Activated CD8-positive, alpha-beta memory T cell treated with anti-CD3 and anti-CD28 coated beads, Interleukin-2, amount 50 U/mL, for 4 hours (primary cell): ENCODE measurements around the gene GMPPA.

Experiments used
- DNase-seq: peaks from one replicate; pipeline ENCODE4 v3.0.0-alpha.2; 2020

Gene GMPPA

DNA sequence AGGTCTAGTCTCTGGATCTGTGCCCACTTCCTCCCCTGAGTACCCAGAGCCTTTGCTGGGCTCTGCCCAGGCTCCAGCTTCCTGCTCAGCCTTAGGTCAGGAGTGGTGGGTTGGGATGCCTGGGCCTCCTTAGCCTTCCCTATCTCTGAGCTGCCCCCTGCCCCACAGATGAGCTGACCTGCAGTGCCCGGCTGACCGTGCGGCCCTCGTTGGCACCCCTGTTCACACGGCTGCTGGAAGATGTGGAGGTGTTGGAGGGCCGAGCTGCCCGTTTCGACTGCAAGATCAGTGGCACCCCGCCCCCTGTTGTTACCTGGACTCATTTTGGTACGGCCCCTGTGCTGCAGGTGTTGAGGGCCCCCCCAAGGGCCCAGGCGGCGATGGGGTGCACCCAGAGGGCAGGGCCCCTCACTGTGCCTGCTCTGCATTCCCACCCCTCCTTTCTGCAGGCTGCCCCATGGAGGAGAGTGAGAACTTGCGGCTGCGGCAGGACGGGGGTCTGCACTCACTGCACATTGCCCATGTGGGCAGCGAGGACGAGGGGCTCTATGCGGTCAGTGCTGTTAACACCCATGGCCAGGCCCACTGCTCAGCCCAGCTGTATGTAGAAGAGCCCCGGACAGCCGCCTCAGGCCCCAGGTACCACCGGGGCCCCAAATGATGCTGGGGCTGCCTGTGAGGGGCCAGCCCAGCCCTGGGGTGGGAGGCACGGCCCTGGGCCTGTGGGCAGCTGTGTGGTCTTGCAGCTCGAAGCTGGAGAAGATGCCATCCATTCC, 30.1 kb upstream of the GMPPA start:
- no peak for DNase-seq

DNA sequence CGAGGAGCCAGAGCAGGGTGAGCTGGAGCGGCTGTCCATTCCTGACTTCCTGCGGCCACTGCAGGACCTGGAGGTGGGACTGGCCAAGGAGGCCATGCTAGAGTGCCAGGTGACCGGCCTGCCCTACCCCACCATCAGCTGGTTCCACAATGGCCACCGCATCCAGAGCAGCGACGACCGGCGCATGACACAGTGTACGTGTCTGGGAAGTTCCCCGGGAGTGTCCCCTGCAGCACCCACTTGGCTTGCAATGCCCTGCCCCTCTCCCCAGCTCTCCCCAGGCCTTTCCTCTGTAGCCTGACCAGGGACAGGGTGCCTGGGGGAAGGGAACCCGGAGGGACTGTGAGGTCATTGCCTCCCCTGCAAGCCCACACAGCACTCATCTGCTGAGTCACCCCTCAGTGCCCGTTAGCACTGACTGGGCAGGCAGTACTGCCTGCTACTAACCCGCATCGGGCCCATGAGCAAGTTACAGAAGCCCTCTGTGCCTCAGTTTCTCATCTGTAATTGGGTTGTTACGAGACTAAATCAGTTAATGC, 29.4 kb upstream of the GMPPA start:
- no peak for DNase-seq

GRCh38 chr2:219470429-219470828, 28.3 kb upstream of the GMPPA start:
- no peak for DNase-seq

- no peak for DNase-seq
These were observed 27.0 kb upstream of the GMPPA start for GRCh38 chr2:219471476-219472371.

DNA sequence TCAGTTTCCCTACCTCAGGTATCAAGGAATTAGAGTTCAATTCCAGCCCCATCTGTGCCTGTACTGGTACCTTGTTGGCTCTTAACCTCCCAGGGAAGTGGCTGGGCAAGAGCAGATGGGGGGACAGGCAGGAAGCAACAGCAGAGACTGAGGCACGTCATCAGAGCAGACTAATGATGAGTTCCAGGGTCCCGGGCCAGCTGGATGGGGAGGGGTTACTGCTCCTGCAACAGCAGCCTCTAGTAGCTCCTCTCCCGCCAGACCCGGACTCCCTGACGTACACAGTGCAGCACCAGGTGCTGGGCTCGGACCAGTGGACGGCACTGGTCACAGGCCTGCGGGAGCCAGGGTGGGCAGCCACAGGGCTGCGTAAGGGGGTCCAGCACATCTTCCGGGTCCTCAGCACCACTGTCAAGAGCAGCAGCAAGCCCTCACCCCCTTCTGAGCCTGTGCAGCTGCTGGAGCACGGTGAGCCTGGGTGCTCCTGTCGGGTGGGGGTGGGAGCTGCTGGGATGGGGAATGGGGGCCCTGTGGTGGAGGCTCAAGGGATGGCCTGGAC, 26.0 kb upstream of the GMPPA start:
- DNase-seq, result no peak

GRCh38 chr2:219473511-219473910, 25.2 kb upstream of the GMPPA start:
- DNase-seq, result no peak

DNA sequence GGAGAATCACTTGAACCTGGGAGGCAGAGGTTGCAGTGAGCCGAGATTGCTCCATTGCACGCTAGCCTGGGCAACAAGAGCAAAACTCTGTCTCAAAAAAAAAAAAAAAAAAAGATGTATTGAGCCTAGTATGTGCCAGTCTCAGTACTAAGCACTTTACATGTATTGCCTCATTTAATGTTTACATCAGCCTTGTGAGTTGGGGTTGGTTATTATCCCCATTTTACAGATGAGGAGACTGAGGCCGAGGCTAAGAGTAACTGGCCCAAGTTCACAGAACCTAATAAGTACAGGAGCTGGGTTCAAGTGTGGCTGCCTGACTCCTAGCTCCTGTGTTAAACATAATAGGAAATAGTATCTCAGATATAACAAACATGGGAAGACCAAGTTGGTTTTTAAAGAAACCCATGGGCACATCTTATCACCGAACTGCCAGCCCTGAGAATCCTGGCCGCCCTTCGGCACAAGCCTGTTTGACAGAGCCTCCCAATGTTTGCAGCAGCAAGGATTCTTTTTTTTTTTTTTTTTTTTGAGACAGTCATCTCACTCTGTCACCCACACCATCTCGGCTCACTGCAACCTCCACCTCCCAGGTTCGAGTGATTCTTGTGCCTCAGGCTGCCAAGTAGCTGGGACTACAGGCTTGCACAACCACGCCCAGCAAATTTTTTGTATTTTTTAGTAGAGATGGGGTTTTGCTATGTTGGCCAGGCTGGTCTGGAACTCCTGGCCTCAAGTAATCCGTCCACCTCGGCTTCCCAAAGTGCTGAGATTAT, 24.2 kb upstream of the GMPPA start:
- no peak for DNase-seq

- no peak for DNase-seq
These were observed 23.4 kb upstream of the GMPPA start for GRCh38 chr2:219475278-219475677.

GRCh38 chr2:219475697-219476651, 22.7 kb upstream of the GMPPA start:
- peak; percentile 60 for DNase-seq

- DNase-seq, result no peak
These were observed 22.0 kb upstream of the GMPPA start for GRCh38 chr2:219476652-219477151.

DNA sequence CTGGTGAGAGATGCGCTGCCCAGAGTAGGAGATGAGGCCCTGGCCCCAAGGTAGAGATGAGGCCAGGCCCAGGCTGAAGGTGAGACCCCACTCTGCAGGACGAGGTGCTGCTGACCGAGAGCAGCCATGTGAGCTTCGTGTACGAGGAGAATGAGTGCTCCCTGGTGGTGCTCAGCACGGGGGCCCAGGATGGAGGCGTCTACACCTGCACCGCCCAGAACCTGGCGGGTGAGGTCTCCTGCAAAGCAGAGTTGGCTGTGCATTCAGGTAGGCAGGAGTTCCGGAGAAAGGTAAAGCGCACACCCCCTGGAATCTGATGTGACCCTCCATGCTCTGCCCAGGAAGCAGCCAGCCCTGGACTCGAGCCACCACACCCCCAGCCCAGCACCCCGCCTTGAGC, 21.5 kb upstream of the GMPPA start:
- no peak for DNase-seq

DNA sequence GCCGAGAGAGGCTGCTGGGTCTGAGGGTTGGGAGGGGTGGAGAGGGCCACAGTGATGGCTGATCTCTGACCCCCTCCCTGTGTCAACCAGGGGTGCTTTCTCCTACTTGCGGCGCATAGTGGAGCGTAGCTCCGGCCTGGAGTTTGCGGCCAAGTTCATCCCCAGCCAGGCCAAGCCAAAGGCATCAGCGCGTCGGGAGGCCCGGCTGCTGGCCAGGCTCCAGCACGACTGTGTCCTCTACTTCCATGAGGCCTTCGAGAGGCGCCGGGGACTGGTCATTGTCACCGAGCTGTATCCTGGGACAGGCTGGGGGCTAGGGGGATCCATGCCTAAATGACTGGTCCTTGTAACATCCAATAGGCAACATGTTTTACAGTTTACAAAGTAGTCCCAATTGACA, 20.9 kb upstream of the GMPPA start:
- DNase-seq, result no peak

DNA sequence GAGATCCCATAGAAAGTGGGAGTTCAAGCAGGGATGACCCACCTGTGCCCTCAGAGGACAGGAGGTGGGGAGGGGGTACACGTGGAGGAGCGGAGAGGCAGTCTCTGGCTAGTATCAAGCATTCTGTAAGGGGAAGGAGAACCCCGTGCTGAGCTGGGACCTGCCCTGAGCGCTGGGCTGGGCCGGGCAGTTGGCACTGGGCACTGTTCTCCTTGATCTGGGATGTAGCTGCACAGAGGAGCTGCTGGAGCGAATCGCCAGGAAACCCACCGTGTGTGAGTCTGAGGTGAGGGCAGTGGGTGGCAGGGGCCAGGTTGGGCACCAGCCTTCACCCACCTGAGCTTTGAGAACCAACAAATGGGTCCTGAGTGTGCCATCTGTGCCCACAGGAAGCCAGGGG, 19.8 kb upstream of the GMPPA start:
- DNase-seq, result no peak

DNA sequence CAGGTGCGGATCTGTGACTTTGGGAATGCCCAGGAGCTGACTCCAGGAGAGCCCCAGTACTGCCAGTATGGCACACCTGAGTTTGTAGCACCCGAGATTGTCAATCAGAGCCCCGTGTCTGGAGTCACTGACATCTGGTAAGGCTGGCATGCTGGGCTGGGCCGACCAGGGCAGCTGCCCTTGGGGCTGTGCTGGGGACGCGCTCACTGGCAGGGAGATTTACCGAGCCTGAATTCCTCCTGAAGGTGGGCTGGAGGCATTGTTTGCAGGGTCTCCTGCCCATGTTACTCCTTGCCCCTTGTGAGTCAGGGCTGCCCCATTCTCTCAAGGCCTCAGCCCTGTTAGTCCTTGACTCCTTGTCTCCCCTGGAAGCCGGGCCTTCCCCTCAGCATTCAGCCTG, 18.7 kb upstream of the GMPPA start:
- no peak for DNase-seq

DNA sequence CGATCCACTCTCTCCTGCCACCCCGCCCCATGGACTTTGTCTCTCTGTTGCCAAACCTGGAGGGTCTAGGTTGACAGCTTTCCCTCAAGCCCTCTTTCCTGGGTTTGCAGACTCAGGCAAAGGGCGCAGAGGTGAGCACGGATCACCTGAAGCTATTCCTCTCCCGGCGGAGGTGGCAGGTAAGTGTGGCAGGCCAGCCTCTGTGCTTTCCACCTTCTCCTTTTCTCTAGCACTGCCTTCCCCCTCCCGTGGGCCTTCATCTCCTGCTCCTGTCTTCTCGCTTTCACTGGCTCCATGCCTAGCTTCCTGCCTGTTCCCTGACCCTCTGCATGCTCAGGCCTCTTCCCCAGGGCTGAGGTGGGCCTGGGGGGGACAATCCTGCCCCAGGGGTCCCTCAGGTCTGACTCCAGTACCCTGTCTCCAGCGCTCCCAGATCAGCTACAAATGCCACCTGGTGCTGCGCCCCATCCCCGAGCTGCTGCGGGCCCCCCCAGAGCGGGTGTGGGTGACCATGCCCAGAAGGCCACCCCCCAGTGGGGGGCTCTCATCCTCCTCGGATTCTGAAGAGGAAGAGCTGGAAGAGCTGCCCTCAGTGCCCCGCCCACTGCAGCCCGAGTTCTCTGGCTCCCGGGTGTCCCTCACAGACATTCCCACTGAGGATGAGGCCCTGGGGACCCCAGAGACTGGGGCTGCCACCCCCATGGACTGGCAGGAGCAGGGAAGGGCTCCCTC, 15.9 kb upstream of the GMPPA start:
- DNase-seq, result no peak

- DNase-seq, result no peak
These were observed 15.0 kb upstream of the GMPPA start for GRCh38 chr2:219483451-219484342.

DNA sequence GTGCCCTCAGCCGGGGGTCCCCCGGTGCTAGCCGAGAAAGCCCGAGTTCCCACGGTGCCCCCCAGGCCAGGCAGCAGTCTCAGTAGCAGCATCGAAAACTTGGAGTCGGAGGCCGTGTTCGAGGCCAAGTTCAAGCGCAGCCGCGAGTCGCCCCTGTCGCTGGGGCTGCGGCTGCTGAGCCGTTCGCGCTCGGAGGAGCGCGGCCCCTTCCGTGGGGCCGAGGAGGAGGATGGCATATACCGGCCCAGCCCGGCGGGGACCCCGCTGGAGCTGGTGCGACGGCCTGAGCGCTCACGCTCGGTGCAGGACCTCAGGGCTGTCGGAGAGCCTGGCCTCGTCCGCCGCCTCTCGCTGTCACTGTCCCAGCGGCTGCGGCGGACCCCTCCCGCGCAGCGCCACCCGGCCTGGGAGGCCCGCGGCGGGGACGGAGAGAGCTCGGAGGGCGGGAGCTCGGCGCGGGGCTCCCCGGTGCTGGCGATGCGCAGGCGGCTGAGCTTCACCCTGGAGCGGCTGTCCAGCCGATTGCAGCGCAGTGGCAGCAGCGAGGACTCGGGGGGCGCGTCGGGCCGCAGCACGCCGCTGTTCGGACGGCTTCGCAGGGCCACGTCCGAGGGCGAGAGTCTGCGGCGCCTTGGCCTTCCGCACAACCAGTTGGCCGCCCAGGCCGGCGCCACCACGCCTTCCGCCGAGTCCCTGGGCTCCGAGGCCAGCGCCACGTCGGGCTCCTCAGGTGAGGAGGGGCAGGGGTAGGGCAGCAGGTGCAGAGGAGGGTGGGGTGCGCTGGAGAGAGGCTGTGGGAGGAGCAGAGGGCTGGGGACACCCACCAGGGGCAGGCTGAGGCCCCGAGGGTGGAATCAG, 14.1 kb upstream of the GMPPA start:
- DNase-seq, result no peak

- DNase-seq, result no peak
These were observed 13.5 kb upstream of the GMPPA start for GRCh38 chr2:219485201-219485580.
